GM12873 (cell line): ENCODE measurements around the gene ACMSD.

Source experiments
- TF ChIP-seq, protein P1 (sequence below): IDR thresholded peaks from 2 replicates; pipeline ENCODE4 v1.5.1; 2012; ENCODE audit warnings: low read depth, mild to moderate bottlenecking, moderate library complexity, low read length, control low read depth; ENCODE audit not compliant: insufficient read depth; ENCODE audit errors: missing control alignments

Gene ACMSD

DNA sequence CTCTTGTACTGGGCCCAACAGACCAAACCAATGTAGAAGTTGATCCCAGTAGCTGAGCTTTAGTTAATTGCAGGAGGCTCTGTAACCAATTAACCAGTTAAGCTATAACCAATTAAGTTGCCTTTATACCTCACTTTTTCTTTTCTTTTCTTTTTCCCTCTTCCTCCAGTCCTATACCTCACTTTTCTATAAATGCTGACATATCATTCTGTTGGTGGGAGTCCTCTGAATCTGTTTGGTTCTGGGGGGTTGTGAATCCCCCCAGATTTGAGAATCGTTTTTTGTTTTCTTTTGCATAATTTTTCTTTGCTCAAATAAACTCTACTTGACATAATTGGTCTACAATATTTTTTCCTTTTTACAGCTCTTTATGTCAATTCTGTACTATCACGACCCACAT lies 38.1 kb upstream of the ACMSD start:
- TF ChIP-seq, protein P1, sequence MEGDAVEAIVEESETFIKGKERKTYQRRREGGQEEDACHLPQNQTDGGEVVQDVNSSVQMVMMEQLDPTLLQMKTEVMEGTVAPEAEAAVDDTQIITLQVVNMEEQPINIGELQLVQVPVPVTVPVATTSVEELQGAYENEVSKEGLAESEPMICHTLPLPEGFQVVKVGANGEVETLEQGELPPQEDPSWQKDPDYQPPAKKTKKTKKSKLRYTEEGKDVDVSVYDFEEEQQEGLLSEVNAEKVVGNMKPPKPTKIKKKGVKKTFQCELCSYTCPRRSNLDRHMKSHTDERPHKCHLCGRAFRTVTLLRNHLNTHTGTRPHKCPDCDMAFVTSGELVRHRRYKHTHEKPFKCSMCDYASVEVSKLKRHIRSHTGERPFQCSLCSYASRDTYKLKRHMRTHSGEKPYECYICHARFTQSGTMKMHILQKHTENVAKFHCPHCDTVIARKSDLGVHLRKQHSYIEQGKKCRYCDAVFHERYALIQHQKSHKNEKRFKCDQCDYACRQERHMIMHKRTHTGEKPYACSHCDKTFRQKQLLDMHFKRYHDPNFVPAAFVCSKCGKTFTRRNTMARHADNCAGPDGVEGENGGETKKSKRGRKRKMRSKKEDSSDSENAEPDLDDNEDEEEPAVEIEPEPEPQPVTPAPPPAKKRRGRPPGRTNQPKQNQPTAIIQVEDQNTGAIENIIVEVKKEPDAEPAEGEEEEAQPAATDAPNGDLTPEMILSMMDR: no peak

DNA sequence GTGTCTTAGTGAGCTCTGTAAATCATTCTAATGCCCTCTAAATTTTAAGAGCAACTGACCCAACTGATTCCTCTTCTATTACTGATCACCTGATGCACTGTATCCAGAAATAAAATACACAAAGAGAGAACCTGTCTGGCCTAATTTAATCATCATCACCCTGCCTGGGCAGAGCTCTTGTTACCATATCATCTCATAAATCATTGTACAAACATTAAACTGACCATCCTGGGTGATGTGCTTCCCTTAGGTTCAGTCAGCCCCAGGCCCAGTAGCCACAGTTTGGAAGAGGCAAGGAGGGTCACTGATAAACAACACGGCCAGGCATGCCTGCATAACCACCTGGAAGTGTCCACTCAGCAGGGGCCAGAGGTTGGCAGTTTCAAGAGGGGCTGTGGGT lies 22.7 kb upstream of the ACMSD start:
- TF ChIP-seq, protein P1: no peak

DNA sequence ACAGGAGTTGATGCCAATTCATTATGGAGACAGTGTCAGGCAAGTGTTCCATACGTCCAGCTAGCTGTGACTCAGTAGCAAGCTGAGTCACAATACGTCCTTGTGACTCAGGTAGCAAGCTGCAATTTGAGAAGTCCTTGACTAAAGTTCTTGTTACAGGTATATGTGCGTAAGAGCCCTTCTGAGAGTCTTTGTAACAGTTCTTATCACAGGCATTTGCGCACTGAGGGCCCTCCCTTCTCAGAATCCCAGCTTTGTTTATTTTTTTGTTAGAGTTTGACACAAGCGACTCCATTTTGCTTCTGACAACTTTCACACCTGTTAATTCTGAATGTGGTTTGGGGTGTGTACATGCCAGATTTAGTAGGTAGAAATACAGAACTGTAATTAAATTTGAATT lies 20.1 kb upstream of the ACMSD start:
- TF ChIP-seq, protein P1: no peak

DNA sequence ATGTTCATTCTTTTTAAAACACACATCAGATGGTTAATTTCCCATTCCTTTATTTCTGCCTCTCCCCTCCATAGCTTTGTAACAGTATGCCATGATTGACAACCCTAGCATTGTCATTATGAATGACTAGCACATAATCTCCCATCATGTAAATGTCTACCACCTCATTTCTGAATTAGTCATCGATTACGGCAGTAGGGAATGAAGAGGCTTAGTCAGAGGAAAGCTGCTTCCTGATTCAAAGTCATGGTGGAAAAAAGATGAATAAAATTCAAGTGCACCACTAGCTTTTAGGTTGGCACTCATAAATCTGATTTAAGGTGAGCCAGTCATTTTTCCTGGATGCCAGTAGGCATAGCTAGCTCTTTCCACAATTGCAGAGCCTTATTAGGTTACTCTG lies 19.1 kb upstream of the ACMSD start:
- TF ChIP-seq, protein P1: no peak

DNA sequence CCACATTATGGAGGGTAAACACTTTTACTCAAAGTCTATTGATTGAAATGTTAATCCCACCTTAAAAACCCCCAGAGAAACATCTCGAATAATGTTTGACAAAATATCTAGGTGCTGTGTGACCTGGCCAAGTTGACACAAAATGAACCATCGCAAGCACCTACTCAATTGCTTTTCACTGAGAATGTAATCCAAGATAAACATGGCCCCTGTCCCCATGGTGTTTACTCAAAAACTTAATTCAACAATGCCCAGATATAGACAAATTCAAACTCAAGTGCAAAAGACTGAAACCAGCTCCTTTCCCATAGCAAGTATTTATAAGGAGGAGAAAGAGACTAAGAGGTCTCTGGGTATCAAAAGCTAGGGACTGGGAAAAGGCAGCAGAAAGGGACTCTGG lies 15.0 kb upstream of the ACMSD start:
- TF ChIP-seq, protein P1: no peak

DNA sequence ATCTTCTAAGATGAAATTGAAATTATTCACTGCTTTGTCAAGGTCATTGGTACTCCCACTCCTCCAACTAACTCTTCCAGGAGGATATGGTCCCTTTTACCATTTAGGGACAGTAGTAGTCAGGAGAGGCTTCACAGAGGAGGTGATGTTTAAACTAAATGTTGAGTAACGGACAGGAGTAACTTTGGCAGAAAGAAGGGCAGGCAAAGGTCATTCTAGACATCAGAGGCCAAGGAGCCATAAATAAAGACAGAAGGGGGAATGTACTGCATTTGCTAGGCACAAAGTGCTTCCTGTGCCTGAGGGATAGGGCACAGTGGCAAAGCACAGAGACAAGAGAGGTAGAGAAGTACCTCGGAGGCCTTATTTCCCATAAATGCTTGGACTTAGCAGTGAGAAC lies 14.6 kb upstream of the ACMSD start:
- TF ChIP-seq, protein P1: no peak

DNA sequence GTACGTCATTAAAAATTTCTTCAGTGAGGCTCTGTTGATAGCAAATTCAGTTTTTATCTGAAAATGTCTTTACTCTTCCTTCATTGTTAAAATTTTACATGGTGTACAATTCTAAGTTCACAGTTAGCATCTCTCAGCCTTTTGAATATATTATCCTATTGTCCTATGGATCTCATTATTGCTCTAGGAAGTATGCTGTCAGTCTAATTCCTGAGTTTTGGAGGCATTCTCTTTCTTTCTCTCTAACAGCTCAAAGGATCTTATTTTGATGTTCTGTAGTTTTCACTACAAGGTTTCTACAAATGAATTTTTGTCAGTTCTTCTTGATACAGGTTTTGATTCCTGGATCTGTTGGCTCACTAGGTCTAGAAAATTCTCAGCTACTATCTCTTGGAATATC lies 2.9 kb upstream of the ACMSD start:
- TF ChIP-seq, protein P1: no peak

DNA sequence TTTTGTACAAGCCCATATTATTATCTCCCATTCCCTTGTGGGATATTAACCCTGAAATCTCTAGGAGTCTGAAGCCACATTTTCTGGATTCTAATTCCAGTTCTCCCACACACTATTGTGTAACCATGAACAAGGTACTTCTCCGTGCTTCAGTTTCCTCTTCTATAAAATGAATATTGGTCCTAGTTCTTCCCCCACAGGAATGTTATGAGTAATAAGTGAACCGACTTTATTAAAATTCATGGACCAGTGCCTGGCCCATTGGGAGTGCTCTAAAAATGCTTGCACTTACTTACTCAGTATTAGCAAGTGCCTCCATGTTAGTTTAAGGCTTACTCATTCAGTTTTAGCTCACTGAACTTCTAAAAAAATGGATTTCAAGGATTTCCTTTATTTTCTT lies 1.4 kb upstream of the ACMSD start:
- TF ChIP-seq, protein P1: no peak
